Dermis microvascular lymphatic vessel endothelial cell (primary cell): Measurements from ENCODE around the gene TMPRSS7. TPM values are rescaled to one million over a fixed set of nuclear protein-coding genes. Genes with fewer than 3 reads are reported as not detected.

Experiments
- DNase-seq, 2 donors: peaks; one replicate each; pipeline versions ENCODE4 v3.0.0 to v3.0.0-alpha.2; 2010; ENCODE audit warnings: low read depth in 2 of 2
- total RNA-seq: library from RNA; depleted of rRNA; stranded (reverse); fragments of >200 nt; gene quantifications from 2 replicates; pipeline ENCODE4 v1.2.1, GENCODE V29; 2014

TMPRSS7 gene
- total RNA-seq, 1 donor from 2014 or later = not detected

DNA sequence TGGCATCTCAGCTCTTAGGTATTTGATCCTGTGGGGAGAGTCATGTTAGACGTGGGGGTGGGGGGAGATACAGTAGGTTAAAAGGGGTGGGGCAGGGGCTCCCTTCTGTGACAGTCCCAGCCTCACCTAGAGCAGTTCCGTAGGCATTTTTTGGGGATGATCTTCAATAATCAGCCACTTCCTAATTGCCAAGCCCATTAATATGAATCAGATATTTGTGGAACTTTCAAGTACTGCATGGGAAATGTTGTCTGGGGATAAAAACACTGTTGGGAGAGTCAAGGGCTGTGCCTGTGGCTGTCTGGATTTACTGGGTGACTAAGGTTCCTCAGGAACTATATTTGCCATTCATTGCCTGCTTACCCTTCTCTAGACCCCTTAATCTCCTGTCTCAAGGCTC, 61.2 kb downstream of the TMPRSS7 start:
- DNase-seq = no peak

DNA sequence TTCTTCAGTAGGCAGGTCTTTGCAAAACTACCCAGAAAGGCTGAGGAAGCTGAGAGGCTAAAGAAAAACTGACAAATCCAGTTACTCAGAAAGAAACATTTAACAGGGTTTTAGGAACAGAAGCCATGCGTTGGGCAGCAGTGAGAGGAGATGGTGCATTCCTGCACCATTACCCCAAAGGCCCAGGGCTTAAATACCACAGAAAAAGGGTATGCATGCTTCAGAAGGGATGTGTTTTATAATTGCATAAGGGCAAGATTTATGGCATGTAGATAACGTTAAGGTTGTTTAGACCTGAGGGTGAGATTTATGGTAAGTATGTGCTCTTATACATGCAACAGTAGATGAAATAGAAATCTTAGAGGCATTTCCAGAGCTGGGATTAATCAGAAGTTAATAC, 61.6 kb downstream of the TMPRSS7 start:
- DNase-seq = no peak

DNA sequence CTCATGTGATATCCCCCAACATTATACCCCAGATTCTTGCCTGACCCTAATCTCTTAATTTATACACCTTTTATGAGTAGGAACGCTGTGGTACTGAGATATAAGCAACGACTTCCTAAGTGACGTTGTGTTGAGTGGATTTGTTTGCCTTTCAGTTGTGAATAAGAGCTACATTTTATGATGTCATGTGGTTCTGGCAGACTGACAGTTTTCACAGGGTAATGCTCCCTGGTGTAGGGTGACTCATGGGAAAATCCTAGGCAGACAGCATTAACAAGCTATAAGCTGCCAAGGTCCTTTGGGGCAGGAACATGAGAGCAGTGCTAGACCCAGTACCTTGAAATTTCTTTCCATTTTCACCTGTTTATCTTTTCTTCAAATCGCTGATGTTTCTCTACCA, 62.8 kb downstream of the TMPRSS7 start:
- DNase-seq = peak; percentile 99

DNA sequence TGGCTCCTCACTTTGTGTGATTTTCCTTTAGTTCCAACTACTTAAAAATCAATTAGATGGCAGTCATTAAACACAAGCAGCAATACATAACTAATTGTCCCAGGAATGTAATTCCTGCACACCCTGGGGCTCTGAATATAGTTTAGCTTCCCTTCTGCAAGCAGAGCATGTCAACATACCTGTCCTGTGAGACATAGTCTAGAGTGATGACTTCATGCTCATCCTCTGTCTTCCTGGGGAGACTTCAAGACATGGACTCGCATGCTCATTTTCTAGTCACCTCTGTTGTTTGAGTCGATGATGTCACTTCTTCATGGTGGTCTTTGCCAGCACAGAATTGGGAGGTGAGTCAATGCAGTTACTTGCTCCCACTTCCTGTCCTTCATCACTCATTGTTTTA, 67.4 kb downstream of the TMPRSS7 start:
- peak in 1 of 2 donors; percentile 75 for DNase-seq

DNA sequence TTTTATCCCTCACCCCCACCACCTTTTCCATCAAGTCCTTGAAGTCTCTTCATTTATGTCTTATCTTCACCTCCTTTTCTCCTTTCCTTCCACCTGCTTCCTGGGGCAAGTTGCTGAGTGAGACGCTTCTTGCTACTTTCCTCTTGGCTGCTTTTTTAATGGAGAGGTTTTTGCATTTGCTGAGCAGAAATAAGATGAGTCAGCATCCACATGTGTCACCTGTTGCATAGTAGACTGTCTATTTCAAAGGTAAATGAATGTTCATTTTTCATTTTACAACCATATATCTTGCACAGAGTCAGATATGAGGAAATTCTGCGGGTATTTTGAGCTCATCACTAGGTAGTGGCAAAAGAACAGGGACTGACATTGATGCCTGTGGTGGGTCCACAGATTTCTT, 70.2 kb downstream of the TMPRSS7 start:
- no peak for DNase-seq

DNA sequence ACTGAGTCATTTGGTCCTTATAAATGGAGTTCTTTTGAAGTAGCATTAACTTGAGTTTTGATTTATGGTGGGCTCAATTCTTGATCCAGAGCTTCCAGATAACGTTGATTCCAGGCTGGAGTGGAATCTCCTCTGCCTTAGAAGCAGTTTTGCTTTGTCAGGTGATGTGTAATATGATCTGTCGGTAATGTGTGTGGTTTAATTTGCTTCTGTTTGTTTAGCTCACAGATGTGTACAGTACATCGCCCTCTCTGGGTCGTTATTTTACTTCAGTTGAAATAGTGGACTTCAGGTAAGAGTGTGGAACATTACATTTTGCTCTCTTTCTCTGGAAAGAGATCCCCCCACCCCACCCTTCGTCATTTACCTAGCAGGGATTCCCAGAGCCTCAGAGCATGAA, 74.8 kb downstream of the TMPRSS7 start:
- no peak for DNase-seq

DNA sequence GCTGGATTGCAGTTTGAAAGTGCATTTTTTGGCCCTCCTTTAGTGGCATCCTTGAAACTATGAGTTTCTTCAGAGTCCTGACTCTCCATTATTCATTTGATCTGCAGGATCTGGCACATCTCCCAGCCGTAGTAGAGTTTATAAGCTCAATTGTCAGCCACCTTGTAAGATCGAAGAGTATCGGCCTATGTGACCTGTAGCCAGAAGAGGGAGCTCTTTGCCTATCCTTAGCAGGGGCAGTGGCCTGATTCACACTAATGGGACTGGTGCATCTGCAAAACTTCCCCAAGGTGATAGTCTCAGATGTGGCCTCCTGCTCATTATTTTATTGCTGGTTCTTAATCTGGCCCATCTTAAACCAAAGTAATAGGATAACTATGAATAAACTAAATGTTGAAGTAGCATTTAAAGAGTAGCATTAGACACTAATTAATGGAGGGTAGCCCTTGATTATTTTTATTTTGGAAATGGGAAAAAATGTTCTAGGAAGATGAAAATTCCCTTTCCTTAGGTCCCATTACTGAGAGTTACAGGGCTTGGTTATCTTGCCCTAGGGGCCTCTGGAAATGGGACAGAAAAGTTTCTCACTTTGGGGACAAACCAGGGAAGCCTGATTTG, 77.4 kb downstream of the TMPRSS7 start:
- peak; percentile 47 to 77 for DNase-seq

DNA sequence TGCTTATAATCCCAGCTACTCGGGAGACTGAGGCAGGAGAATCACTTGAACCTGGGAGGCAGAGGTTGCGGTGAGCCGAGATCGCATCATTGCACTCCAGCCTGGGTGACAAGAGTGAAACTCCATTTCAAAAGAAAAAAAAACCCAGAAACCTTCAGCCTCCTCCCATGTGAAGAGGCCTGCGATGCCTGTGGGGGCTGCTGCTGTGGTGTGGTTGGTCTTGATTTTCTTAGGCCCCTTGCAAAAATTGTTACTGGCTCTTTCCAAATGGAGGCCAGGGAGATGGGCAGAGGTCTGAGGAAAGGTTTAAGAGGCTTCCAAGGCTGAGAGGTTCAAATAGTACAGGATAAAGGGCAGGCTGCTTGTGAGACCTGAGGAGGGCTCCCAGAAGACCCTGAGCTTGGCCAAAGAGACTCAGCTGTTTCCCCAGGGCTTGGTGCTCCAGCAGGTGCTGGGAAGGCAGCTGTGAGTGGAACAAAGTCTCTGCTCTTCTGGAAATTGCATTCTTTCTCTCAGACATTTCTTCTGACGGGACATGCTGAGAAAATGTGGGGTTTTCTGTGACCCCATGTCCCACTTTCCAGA, 80.1 kb downstream of the TMPRSS7 start:
- DNase-seq = no peak

DNA sequence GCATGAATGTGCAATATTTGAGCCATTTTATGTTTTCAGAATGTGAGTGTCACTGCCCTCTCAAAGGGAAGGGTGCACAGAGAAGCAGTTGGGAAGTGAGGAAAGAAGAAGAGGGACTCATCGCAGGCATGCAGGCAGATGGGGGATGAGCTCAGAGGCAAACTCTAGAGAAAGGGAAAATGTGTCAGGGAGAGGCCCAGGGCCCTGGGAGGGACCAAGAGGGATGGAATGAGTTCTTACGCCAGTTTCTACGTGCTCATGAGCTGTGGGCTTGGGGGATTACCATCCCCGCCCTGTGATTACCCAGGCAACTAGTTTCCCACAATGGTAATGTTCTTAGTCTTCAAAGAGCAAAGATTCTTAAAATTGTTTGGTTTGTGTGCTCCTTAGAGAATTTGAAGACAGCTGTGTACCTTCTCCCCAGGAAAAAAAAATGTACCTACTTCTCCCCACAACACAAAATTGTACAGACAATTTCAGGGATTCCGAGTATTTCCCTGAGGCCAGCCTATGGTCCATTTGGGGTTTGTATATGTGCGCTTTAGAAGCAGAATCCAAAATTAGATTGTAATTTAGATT, 80.7 kb downstream of the TMPRSS7 start:
- no peak for DNase-seq

DNA sequence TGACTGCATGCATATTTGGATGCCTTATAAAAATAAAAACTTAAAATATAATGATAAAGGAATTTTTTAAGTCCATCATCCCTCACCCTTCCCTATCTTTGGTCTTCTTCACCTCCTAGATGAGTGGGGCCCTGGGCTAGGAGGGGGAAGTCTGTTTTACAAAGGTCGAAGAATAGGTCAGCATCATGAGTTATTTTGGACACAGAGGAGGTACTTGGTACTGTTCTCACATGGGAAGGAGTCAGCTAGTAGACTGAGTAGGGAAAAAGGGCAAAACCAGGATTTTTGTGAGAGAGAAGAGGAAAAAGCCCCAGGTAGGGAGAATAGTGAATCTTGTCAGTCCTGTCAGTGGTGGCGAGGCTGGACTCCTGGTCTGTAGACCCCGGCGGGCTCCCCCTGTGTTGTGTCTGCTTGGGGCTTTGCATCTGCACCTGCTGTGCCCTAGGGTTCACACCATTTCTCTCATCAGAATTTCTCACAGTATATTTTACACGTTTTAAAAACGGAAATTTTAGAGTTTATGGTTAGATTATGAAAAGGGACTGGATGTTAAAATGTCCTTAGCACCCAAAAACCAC, 81.4 kb downstream of the TMPRSS7 start:
- DNase-seq = no peak

DNA sequence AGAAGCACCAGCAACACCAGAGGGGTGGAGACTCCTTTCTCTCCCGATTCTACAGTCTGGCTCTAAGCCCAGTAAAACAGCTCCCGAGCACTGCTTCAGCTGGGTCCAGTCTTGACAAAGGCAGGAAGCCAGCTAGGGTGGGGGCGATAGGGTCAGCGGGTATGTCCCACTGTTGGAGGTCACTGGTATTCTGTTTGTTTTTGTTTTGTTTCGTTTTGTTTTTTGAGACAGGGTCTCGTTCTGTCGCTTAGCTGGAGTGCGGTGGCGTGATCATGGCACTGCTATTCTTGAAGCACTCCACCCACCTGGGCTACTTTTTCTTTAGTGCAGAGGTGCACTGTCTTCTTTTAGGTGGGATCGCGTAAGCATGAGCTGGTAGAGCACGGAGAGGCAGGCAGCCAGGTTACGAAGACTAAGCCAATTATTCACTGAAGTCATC, 82.2 kb downstream of the TMPRSS7 start:
- DNase-seq = peak in 1 of 2 donors; percentile 68

DNA sequence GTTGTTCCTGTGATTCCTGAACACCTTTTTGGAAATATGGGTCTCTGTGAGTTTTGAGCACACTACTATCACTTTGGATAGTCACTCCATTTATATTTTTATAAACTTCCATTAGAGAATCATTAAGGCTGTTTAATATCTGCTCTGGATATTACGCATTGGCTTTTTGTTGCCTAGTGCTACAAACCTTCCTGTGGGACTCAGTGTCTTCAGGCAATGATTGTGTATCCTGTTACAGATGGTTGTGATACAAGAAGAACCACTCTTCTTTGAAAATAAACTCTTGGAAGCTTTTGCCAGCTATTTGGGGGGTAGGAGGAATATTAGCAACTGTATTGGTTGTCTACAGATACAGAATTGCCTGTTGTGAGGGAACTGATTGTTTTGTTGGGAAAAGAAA, 82.9 kb downstream of the TMPRSS7 start:
- no peak for DNase-seq

DNA sequence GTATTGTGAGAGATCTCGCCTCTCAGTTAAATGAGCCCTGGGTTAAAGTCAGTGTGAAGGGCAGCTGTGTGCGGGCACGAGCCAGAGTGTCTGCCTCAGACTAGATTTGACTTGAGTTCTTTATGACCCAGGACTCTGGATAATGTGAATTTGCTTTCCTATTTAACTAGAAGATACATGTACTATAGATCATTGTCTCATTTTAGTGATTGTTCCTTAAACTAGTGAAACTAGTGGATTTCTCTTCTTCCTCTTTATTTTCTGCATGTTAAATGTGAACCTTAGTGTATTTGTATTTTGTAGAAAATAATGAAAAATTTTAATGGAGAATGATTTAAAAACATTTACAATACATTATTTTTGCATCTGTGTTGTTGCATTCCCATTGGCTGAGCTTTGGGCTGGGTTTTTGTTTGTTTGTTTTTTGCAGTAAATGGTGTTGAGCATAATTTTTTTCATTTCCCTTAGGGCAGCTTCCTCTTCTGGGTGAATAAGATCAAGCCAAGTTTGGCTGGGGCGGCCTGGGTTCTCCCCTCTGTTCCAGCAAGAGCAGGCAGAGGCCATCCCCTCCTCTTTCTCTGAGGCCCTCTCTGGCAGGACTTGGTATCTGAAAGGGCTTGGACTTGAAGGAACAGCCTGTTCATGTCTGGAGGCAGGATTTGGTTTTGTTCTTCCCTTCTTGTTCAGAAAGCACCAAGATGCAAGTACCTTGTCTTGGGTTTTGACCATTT, 83.5 kb downstream of the TMPRSS7 start:
- DNase-seq = no peak

DNA sequence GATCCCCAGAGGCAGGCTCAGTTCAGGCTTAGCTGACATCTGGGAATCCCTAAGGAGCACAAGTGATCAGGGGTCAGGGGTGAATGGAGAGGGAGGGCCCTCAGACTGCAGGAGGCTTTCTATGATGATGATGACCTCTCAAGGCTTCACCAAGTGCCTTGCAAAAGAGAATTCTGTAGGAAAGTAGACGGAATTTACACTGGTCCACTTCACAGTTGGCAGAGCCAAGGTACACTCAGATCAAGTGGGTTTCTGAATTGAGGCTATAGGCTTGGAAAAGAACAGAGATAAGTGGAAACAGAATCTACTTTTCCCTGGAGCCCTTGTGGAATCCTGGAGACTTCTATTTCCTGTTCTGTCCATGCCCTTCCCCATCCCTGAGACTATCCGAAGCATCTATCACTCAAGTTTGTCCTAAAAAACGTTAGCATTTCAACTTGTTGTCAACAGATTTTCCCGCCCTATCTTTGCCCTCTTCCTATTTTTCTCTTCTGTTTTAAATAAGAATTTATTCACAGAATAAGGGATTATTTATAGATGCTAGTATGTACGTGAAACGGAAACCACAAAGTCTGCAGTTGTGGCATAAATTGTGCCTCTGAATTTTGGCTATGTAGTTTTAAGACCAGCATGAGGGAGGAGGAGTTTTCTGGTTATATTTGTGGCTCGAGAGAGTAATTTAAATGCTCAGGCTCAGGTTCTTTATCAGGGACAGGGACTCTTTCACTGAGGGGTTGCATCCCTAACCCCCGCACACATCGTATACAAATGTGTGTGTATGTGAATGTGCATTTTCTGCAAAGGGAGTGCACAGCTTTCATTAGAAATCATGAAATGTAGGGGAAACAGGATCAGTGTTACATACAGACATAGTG, 85.7 kb downstream of the TMPRSS7 start:
- DNase-seq = no peak

DNA sequence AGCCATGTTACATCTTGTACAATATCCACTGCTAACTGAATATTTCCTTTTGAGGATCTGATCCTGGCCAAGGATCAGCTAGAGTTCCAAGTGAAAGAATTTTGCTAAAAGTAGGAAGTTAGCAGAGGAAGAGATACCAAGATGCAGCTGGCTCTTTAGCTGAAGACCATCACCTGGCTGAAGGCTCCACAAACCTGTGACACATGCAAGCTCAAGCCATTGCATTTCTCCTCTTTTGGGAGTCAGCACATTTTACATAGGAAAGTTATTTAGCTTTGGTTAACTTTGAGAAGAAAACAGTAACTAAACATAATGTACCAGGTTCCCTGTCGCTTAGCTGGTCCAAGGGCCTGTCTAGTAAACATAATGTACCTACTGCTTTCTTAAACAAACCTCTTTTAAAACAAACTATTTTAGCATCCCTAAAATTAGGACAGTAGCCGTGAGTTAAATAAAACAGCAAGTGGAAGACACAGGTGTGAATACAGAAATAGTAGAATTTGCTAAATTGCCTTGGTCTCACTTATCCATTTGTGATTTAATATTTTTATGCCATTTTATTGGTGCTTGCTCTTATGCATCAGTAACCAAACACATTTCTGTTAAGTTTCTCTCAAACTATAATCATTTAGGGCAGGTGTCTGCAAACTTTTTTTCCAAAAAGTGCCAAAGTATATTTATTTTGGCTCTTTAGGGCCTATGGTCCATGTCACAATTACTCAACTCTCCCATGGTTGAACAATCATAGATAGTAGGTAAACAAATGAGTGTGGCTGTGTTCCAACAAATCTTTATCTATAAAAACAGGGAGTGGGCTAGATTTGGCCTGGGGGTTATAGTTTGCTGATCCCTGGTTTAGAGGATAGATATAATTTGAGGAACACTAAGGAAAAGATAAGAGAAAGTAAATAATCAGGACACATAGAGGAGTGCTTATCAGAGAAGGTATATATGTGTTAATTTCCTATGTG, 87.3 kb downstream of the TMPRSS7 start:
- peak; percentile 30 to 39 for DNase-seq

DNA sequence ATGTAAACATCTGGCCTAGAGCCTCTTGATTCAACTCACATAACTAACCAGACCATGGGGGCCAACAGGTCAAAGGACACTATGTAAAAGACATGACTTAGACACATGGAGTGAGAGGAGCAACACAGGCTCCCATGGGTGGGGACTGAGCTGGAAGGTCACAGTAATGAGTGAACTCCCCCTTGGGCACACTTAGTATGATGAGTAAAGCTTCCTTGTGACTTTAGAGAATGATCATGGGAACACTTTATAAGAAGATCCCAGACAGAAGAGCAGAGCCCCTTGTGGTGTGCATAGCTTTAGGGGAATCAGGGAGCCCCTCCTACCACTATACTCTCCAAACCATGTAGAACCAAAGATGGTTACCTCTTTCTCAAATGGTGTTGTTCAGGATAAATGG, 88.3 kb downstream of the TMPRSS7 start:
- DNase-seq = no peak

DNA sequence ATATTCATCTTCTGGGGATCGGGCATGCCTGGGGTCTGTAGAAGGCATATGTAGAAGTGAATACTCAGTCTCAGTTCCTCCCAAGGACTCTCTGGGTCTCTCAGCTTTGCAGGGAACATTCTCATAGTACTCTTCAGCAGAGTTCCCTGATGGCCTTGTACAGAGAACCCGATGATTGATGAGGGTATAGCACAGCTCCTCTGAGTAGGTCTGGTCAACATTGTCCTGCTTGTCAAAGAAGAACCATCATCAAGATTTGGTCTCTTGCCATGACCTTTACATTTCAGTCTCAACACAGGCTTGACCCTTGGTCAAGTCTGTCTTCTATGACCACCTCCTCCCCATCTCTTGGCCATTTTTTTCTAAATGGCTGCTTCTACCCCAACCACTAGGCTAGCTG, 89.0 kb downstream of the TMPRSS7 start:
- no peak for DNase-seq

DNA sequence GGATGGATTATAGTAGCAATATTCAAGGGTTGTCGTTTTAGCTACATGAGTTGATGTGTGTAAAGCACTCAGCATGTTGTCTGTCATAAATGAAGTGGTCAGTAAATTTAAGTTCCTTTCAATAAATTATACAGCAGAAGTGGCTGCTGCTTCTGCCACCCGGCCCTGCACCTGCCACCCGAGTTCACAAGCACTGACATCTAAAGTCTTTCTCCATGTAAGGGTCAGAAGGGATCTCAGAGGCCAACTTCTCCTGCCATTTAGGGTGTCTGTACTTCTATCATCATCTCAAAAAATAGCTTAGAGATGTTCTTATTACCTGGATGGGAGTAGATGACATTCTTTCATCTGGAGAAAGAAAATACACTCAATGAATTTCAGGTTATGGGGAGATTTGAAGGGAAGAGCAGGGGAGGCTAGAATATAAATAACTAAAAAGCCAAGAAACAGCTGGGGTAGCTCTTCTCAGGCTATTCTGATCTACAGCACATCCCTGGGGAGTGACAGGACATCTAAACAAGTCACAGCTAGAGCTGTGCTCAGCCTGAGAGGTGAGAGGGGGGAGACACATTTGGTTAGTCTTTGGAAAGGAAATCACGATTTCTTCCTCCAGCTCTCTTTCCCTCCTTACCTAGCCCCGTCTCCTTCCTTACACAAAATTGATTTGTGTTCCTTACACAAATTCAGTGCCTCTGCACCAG, 90.5 kb downstream of the TMPRSS7 start:
- DNase-seq = no peak

DNA sequence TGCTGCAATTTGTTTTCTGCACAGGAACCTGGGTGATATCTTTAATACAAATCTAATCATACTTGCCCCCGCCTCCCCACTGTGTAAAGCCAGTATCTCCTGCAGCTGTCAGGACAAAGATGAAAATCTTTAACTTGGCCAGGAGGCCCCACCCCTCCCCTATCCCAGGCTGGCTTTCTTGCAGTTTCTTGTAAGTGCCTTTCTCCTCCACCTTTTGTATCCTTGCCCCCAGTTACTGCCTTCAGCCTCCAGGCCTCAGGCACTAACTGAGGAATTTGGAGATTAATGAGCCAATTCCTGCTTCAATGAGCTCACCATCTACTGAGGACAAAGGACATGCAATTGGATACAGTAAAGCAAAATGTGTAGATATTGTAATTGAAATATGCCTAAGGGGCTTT, 92.0 kb downstream of the TMPRSS7 start:
- DNase-seq = no peak
